Stimulated activated CD8-positive, alpha-beta memory T cell treated with anti-CD3 and anti-CD28 coated beads, Interleukin-15, amount 100 ng/mL, for 24 hours (primary cell): ENCODE data around the gene GPR17.

ENCODE experiments used
- DNase-seq: peaks from one replicate; pipeline ENCODE4 v3.0.0-alpha.2; 2020; ENCODE audit warnings: low read depth

GPR17 gene

DNA sequence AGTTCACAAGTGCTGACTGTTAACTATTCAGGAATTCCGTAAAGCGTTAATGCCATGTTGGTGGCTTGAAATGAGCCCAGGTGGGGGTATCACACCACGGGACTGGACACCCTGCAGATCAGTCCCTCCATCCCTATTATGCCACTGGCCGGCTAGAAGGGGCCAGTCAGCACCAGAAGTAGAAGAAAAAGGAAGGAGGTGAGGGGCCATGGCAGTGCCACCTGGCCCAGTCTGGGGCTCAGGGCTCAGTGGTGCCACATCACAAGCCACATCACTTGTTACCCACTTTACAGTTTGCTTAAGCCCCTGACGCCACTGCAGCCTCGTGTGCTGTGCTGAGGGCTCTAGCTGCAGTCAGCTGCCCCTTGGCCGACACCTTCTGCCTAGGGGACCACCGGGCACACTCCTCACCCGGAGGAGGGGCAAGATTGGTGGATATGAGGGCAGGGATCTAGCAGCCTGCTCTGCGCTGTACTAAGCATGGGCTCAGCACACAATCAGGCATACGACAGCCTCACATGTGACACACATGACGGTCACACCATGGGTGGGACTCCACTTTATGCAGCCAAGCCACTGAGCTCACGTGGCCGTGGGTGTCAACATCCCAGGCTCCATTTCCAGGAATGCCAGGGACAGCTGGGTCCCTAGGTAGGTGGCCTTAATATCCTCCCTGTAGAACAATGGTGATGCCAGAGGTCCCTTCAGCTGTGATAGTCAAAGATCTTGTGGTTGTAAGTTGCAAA is 25.8 kb downstream of the GPR17 start:
- DNase-seq = no peak

DNA sequence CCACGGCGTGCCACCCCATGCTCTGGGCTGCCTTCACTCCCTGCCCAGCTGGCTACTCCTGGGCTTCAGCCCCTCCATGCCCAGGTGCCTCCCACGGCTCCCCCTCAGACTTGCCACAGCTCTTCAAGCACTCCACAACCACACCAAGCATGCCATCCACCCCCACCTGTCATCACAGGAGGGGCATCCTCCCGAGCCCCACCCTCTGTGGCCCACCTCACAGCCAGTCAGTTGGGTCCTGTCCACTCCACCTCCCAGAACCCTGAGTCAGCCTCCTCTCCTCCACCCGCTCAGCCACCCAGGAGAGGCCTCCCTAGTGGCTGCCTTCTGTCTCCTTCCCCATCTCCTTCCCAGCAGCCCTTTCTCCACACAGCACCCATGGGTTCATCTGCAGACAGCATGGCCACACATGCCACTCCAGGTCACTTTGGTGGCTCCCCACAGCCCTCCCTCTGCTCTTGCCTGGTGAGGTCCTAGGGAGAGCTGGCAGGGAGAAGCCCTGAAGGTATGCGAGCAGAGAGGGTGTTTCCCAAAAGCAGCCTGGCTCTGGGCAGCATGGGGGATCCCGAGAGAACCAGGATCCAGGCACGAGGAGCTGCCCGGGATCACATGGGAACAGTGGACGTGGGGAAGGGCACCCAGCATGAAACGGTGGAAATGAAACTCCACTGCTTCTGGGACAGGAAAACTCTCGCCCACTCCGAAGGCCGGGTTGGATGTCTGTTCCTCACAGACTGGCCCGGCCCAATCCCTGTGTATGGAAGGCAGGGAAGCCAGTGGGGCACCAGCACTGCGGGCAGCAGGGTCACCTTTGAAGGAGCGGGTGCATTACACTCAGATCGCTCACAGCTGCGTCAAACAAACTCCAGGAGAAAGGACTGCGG is 26.6 kb downstream of the GPR17 start:
- no peak for DNase-seq

DNA sequence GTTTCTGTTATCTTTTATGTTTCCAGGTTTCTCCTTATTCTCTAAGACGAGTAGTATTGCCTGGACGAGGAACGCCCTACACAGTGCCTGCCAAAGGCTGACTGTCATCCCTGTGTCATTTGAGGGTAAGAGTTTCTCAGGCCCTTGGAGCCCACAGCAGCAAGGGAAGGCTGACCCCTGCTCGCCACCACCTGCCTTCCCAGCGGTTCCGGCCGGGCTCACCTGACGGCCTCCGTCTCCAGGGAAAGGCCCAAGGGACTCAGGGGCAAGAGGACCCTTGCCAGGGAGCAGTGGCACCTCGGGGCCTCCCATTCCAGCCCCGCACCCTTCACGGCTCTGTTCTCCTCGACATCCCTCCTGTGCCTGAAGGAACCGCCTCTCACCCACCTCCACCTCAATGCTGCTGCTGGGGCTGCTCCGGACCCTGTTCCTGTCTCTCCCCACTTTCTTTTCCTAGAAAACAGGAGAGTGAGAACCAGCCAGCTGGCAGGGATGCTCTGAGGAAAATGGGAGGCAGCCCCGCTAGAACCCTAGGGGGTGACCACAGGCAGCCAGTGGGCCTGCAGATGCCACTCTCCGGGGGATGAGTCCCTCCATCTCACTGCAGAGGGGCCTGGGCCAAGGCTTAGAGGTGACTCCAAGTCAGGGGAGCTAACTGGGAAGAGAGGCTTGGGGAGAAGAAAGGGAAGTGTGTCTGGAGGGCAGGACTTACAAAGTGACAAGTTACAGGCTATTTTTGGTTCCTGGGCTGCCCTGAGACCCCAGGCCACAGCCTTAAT is 27.5 kb downstream of the GPR17 start:
- no peak for DNase-seq

DNA sequence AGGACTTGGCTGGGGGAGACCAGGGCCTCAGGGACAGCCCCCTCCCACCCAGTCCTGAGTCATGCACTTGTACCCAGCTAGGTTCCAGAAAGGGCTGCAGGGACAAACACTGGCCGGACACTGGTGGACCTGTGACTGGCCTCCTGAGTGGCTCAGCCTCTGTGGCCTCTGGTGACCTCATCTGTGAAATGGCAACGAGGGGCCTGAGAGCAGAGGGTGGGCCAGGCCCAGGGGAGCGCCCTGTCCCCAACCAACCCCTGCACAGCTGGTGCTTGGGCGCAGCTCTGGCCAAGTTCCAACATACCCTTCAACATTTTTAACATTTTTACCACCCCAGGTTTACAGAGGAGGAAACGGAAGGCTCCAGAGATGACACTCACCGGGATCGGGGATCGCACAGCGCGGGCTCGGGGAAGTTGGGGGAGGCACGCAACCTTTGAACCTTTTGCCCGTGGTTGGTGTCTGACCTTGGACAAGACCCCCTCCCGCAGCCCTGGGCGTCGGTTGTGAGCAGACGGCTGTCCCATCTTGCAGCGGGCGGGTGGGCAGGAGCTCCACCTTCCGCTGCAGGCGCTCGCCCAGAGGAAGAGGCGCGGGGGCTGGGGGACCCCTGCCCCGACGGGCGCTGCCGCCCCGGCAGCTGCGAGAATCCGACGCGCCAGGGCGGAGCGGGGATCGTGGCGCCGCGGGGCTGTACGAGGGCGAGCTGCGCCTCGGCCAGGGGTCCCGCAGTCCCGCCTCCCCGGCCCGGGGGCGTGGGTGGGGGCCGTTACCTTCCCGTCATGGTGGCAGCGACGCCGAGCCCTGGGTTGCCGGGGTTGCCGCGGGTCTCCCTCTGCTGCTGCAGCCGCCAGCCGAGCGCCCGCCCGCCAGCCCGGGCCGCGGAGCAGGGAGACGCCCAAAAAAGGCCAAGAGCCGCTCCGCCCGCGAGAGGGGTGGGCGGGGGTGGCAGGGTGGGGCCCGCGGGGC is 28.6 kb downstream of the GPR17 start:
- DNase-seq = no peak

DNA sequence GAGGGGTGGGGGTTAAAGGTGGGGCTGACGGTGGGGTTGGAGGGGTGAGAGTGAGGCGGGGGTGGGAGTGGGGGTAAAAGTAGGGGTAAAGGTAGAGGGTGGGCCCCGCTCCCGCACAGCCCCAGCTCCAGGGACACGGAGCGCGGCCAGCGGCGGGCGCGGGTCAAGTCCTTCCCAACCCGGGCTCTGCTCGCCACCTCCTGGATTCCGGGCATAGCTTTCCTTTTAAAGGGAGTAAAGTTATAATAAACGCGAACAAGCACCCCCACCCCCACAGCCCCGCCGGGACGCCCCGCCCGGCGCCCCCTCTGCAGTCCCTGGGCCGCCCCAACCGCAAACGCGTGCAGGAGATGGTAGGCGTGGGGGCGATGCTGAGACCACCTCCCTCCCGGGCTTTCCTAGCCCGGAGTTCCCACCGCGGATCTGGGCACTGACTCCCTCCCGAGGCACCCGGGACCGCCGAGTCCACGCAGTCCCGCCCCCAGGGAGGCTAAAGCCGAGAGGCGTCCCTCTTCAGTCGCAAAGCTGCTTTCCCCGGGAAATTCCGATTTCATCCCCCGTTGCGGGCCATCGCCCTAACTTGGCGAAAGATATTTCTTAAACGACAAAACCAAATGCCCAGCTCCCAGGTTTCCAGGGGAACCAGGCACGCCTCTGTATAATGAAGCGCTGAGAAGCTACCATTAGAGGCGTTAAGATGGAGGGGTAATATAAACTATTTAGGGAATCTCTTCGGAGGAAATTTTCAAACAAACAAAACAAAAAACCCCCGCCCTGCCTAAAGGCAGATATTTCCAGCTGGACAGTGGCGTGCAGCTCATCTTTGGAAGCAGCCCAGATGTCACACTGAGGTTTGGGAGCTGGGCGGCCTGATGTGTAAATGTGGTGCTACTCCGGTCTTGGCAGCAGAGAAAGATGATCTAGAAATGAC is 29.6 kb downstream of the GPR17 start, which contains the start of gene LIMS2:
Gene LIMS2, minus strand, starts transcription at position 200 of the 931 bp plus-strand sequence. CDS start 506 bp downstream, outside the sequence.
- no peak for DNase-seq

DNA sequence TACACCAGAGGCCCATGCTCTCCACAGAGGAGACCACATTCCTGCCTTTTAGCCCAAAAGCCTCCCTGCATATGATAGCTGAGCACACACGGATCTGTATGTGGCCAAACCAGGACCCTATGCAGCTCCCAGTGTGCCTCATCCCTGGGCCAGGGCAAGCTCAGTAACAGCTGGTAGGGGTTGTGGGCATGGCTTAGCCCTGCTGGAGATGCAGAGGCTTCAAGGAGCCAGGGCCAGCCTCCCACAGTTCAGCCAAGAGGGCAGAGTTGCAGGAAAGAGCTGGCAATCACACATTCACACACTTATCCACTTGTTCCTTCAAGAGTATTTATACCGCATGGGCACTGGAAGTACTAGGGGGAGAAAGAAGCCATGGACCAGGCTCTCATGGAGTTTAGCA is 31.0 kb downstream of the GPR17 start:
- no peak for DNase-seq

DNA sequence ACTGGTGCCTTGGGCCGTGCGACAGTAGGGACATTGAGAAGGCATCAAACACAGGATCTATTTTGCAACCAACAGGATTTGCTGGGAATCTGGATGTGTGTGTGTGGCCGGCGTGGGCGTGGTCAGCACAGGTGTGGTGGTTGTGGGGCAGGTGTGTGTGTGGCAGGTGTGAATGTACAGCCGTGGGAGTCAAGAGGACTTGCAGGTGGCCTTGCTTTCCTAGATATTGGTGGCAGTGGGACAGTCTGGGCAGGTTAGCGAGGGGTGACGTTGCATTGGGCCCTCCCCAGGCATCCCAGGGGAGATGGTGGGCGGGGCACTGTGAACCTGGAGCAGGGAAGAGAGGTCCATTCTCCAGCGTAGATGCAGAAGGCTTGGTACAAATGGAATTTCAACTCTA is 32.6 kb downstream of the GPR17 start:
- DNase-seq = no peak

DNA sequence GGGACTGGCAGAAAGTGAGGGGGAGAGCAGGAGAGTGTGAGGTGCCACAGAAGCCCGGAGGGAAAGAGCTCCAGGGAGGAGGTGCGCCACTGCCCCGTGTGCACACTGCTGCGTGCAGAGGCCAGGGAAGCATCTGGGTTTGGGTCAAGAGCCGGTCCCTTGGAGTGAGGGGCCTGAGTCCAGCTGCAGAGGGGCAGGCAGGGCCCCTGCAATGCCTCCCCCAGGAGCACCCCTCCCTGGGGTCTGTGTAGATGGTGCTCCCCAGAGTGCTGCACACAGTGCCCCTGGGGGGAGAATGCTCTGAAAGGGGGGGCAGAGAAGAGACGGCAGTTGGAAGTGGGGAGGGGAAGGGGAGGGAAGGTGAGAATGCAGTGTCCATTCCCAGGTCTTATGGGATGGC is 33.0 kb downstream of the GPR17 start:
- DNase-seq = no peak

DNA sequence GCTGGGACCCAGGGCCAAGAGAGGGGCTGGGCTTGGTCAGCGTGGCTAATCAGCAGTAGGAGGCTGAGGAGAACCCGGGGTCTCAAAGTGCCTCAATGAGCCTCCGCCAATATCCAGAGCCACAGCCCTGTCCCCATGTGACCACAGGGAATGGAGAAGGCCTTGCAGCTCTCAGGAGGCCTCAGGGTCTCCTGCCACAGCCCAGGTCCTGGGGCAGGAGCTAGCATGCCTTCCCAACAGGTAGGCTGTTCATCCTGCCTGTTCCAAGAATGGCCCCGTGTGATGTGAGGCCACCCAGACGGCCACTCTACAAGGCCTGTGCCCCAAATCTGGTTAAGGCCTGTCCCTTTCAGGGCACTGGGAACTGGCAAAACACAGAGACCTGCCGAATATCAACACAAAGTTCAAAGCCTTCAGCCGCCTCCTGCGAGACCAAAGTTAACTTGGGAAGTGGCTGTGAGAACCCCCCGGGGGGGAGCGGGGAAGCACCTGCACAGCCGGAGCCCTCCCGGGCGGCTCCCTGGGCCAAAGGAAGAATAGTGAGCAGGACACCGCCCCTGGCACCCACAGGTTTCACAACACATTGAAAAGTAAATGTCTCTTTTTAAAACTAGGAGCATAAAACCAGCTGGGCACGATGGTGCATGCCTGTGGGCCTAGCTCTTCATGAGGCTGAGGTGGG is 33.9 kb downstream of the GPR17 start:
- no peak for DNase-seq

DNA sequence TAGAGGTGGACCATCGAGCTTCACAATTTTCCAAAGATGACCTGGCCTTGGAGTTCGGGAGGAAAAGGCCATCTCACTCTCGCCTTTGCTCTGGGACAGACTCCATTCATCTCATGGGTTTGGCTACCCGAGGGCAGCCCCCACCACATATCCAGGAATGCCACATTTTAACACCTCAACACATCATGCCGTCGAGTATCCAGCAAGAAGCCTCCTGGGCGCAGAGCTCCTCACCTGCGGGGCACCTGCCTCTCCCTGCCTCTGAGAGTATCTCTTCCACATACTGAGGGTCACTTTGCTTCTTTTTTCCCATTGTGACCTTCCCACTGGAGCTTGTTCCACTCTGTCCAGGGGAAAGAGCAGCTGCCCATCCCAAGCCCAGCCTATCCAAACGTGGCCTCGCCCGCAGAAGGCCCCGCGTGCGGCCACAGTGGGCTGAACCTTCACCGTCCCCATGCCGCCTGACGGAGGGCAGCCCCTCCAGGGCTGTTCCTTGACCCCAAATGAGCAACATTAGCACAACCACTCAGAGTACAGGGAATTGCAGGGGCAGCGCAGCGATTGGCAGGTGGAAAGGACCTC is 34.8 kb downstream of the GPR17 start:
- no peak for DNase-seq

DNA sequence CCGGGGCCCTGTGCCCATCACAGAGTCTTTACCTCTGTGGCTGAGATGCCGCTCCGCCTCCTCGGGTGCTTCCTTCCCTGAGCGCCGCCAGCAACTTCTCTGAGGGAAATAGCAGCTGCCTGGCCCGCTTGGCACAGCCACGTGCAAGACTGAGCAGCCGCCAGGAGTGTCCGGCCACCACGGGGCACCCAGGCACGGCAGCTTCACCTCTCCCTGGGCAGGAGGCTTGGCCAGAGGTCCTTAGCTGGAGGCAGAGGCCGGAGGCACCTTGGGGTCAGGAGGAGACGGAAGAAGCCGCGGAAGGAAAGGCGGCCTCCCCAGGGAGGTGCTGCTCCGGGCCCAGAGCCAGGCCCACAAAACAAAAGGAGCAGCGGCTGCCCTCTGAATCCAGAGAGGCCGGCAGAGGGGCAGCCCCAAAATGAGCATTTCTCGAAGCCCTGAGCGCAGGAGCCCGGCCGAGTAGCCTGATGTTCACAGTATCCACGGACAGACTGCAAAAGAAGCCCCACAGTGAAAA is 35.4 kb downstream of the GPR17 start:
- no peak for DNase-seq

DNA sequence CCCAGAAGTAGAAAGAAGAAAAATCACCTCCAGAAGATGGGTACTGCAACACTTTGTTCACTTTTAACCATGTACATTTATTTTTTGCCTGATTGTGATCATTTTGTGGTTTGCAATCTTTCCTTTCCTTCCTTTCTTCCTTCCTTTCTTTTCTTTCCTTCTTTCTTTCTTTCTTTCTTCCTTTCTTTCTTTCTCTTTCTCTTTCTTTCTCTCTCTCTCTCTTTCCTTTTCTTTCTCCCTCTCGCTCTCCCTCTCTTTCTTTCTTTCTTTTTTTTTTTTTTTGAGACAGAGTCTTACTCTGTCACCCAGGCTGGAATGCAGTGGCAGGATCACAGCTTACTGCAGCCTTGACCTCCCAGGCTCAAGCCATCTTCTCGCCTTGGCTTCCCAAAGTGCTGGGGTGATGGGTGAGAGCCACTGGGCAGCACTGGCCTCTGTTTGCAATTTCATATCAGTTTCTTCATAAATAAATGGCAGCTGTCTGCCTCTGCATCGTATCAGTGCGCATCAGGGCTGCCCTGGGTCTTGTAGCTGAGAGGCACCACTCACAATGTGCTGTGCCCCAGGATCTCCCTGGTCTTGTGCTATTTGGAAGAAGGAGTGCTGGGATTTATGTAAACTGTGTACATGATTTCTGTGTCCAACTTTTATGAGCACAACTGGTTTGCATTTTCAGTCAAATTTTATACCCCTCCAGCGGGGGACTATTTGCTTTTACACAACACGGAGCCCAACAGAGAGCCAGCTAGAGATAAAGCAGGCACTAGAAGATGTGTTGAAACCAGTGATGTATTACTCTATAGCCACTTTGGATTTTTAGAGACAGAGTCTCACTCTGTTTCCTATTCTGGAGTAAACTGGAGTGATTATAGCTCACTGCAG is 36.3 kb downstream of the GPR17 start:
- DNase-seq = no peak

DNA sequence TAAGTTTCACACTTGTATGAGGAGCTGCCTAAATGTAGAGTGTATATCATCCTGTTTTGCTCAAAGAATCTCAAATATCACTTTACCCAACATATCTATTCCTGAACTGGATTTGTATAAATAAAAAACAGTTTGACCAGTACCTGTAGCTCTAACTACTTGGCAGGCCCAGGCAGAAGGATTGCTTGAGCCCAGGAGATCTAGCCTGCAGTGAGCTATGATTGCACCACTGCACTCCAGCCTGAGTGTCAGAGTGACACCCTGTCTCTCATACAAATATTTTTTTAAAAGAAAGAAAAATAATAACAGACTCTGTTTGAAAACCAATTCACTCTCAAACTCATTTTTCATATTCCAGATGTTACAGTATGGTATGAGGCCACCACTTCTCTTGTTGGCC is 37.1 kb downstream of the GPR17 start:
- DNase-seq = no peak

DNA sequence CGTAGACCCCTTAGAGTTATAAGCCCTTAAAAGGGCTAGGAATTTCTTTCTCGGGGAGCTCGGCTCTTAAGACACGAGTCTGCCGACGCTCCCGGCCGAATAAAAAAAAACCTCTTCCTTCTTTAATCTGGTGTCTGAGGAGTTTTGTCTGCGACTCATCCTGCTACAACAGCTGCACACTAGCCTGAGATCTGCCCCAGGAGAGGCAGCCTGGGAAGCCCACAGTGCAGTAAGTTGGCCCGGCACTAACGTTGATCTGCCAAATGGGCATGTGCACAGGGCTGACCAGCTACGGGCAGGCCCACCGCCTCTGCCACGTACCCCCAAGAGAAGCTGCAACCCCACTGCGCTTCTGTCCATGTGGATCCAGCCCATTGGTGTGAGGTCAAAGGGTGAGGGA is 37.8 kb downstream of the GPR17 start:
- no peak for DNase-seq

DNA sequence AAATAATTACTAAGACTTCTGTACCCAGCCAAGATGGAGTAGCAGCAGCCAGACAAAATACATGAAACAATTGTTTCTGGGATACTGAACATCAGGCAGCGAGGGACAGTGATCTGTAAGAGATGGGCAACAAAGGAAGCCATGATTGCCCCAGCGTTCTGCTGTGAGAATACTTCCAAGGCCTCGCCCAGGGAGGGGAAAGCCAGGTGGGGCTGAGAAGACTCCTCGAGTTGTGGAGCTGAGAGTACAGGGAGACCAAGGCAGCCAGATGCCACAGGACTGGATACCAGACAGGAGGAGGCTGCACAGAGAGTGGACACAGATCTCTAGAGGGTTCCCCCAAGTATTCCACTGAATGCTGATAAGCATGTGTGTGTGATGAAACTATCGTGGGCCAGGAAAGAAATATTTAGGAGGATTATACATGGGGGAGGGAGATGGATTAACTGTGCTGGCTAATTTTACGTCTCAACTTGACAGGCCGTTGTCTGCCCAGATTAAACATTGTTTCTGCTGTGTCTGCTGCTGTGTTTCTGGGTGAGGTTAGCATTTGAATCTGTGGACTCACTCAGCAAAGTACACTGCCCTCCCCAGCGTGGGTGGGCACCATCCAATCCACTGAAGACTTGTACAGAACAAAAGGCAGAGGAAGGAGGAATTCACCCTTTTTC is 39.6 kb downstream of the GPR17 start:
- DNase-seq = no peak

DNA sequence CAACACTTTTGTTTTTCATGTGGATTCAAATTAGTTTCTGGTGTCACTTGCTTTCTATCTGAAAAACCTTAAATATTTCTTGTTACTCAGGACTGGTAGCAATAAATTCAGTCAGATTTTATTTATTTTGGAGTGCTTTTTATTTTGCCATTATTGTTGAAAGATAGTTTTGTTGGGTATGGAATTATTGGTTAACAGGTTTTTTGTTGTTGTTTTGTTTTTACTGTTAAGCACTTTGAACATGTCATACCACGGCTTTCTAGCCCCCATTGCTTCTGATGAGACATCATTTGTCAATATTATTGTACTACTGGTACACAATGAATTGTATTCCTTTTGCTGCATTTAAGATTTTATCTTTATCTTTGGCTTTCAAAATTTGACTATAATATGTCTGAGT is 42.5 kb downstream of the GPR17 start:
- no peak for DNase-seq

DNA sequence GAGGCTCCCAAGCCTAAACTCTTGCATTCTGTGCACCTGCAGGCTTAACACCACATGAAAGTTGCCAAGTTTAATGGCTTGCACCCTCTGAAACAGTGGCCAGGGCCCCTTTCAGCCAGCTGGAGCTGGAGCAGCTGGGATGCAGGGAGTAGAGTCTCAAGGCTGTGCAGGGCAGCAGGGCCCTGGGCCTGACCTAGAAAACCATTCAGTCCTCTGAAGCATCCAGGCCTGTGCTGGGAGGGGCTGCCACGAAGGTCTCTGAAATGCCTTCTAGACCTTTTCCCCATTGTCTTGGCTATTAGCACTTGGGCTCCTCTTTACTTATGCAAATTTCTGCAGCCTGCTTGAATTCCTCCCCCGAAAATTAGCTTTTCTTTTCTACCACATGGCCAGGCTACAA is 44.7 kb downstream of the GPR17 start:
- no peak for DNase-seq
